AG08396 (cell line): ENCODE results near the gene TMEM238.
A peak's percentile ranks its signal among the peaks of the same experiment; 100 is the strongest.
"Not testable (repeated sequence)": the region's sequence is repeated elsewhere in the genome, so short reads cannot be mapped to it uniquely, and the experiment has no call there.

Source experiments
- DNase-seq: peaks from one replicate; pipeline ENCODE4 v3.0.0; 2012; ENCODE audit warnings: low spot score, mixed read lengths

The TMEM238 gene

GRCh38 chr19:55401390-55401789 lies 17.3 kb upstream of the TMEM238 start:
- DNase-seq: not testable (repeated sequence)

GRCh38 chr19:55400281-55401087 lies 16.4 kb upstream of the TMEM238 start:
- no peak for DNase-seq

- DNase-seq: no peak
Measured at GRCh38 chr19:55398200-55398925, 14.3 kb upstream of the TMEM238 start.

GRCh38 chr19:55392820-55393761 lies 9.0 kb upstream of the TMEM238 start:
- DNase-seq: no peak

GRCh38 chr19:55391702-55392615 lies 7.9 kb upstream of the TMEM238 start:
- DNase-seq: no peak

- DNase-seq: no peak
Measured at GRCh38 chr19:55391191-55391670, 7.1 kb upstream of the TMEM238 start.

- DNase-seq: no peak
Measured at GRCh38 chr19:55390461-55390880, 6.4 kb upstream of the TMEM238 start.

- DNase-seq: no peak
Measured at GRCh38 chr19:55389386-55390317, 5.6 kb upstream of the TMEM238 start.

- no peak for DNase-seq
Measured at GRCh38 chr19:55387736-55388497, 3.8 kb upstream of the TMEM238 start.

GRCh38 chr19:55386493-55386971 lies 2.4 kb upstream of the TMEM238 start:
- DNase-seq: no peak

- peak; percentile 97 for DNase-seq
Measured at GRCh38 chr19:55385724-55386492, 1.8 kb upstream of the TMEM238 start, which contains the start of gene RPL28. Gene RPL28 (plus strand): TSS chr19:55385932. CDS start chr19:55386358, 426 bp downstream.

GRCh38 chr19:55384920-55385723 lies 1.0 kb upstream of the TMEM238 start:
- peak; percentile 95 for DNase-seq

- DNase-seq: peak; percentile 89
Measured at GRCh38 chr19:55383279-55384130, 587 bp downstream of the TMEM238 start.

GRCh38 chr19:55382522-55383054 lies 1.5 kb downstream of the TMEM238 start:
- no peak for DNase-seq

- DNase-seq: no peak
Measured at GRCh38 chr19:55382013-55382412, 2.1 kb downstream of the TMEM238 start.

- no peak for DNase-seq
Measured at GRCh38 chr19:55379174-55379573, 4.9 kb downstream of the TMEM238 start.
